Smooth muscle cell (in vitro differentiated cells): ENCODE measurements around the gene ADAM22. TPM values are rescaled to one million over a fixed set of nuclear protein-coding genes. Genes with fewer than 3 reads are reported as not detected.

ENCODE experiments used
- DNase-seq: peaks from one replicate; lab custom pipeline; 2025; ENCODE audit not compliant: unreplicated experiment; lab: John Stamatoyannopoulos, UW
- H2AFZ ChIP-seq: fragments of 200-600 bp; sonication (generic); 2 replicates; pipeline ENCODE4 v1.6.0; 2016; ENCODE audit warnings: antibody characterized with exemption, low read depth, mild to moderate bottlenecking
- H3F3A ChIP-seq: fragments of 200-600 bp; sonication (generic); 2 replicates; pipeline ENCODE4 v1.6.0; 2017; ENCODE audit warnings: antibody characterized with exemption, low read depth
- H3K27ac ChIP-seq: fragments of 200-600 bp; sonication (generic); 2 replicates; pipeline ENCODE4 v1.5.1; 2016; ENCODE audit warnings: low read depth, mild to moderate bottlenecking
- H3K27me3 ChIP-seq: fragments of 200-600 bp; sonication (generic); 2 replicates; pipeline ENCODE4 v1.6.1; 2016; ENCODE audit warnings: low read depth, mild to moderate bottlenecking
- H3K36me3 ChIP-seq: fragments of 200-600 bp; sonication (generic); 2 replicates; pipeline ENCODE4 v1.5.1; 2016; ENCODE audit warnings: low read depth
- H3K4me1 ChIP-seq: fragments of 200-600 bp; sonication (generic); 2 replicates; pipeline ENCODE4 v1.5.1; 2016; ENCODE audit warnings: low read depth
- H3K4me2 ChIP-seq: fragments of 200-600 bp; sonication (generic); 2 replicates; pipeline ENCODE4 v1.6.0; 2016; ENCODE audit warnings: mild to moderate bottlenecking
- H3K4me3 ChIP-seq: fragments of 200-600 bp; sonication (generic); 2 replicates; pipeline ENCODE4 v1.5.1; 2016; ENCODE audit warnings: mild to moderate bottlenecking
- H3K79me2 ChIP-seq: fragments of 200-600 bp; sonication (generic); 2 replicates; pipeline ENCODE4 v1.6.0; 2016; ENCODE audit warnings: low read depth, mild to moderate bottlenecking
- H3K9ac ChIP-seq: fragments of 200-600 bp; sonication (generic); 2 replicates; pipeline ENCODE4 v1.6.0; 2016; ENCODE audit warnings: low read depth
- H3K9me3 ChIP-seq: fragments of 200-600 bp; sonication (generic); replicated peaks from 2 replicates; pipeline ENCODE4 v1.5.1; 2016; ENCODE audit warnings: low read depth
- H4K20me1 ChIP-seq: fragments of 200-600 bp; sonication (generic); 2 replicates; pipeline ENCODE4 v1.6.0; 2016; ENCODE audit warnings: low read depth
- WGBS: methylation state at CpG from one replicate; pipeline ENCODE4 v1.1.7; 2016; ENCODE audit warnings: low lambda C conversion rate; 5-methylcytosine and 5-hydroxymethylcytosine counted together
- polyA plus RNA-seq: library from polyadenylated mRNA; unstranded; fragments of >200 nt; fragmentation: Nextera tagmentation; extraction: Ambion mirVana; gene quantifications from 2 replicates; pipeline ENCODE4 v1.2.1, GENCODE V29; 2016
- total RNA-seq: library from RNA; depleted of rRNA; stranded (reverse); fragments of >200 nt; gene quantifications from 2 replicates; pipeline ENCODE4 v1.2.3, GENCODE V29; 2014
- TF ChIP-seq, protein P1 (sequence below): fragments of 200-600 bp; sonication (generic); IDR thresholded peaks from 2 replicates; pipeline ENCODE4 v1.5.1; 2017; ENCODE audit warnings: borderline replicate concordance, mild to moderate bottlenecking, antibody characterized with exemption; ENCODE audit not compliant: insufficient read depth, poor library complexity, severe bottlenecking

Gene ADAM22
- total and polyA plus RNA-seq, 2 experiments from 2014 or later = 0.10 to 0.22 TPM

DNA sequence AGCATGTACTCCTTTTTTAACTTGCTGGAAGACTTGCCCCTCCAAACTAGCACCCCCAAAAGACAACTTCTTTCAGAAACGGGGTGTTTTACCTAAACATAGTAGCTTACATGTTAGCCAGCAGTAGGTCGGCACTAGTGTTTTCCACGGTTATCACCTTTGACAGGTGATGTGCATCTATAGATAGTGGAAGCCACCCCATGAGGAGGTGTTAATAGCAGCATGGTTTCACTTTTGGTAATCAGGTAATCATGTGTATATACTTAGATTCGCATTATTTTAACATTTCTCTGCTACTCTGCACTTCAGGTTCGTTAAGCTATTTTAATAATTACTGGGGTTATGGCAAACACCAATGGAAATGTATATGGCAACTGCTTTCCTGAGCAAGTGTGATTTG lies 268.2 kb downstream of the ADAM22 start:
- Histone ChIP-seq H3K27ac (no peak overlapping the region), H3K4me3 (no peak overlapping the region), H4K20me1 (no peaks in the 10 kb centered on the region), H3K9me3 (no peaks in the 10 kb centered on the region), H3F3A (no peaks in the 10 kb centered on the region), H3K4me1 (peaks cover 7% of the 10 kb centered on the region), H3K9ac (no peak overlapping the region), H2AFZ (no peak overlapping the region), H3K36me3 (peaks cover 13% of the 10 kb centered on the region), H3K79me2 (no peaks in the 10 kb centered on the region), H3K27me3 (no peaks in the 10 kb centered on the region), H3K4me2 (no peak overlapping the region)
- WGBS = 97% methylated on average over 5 of the region's 5 CpGs
- TF ChIP-seq, protein P1, sequence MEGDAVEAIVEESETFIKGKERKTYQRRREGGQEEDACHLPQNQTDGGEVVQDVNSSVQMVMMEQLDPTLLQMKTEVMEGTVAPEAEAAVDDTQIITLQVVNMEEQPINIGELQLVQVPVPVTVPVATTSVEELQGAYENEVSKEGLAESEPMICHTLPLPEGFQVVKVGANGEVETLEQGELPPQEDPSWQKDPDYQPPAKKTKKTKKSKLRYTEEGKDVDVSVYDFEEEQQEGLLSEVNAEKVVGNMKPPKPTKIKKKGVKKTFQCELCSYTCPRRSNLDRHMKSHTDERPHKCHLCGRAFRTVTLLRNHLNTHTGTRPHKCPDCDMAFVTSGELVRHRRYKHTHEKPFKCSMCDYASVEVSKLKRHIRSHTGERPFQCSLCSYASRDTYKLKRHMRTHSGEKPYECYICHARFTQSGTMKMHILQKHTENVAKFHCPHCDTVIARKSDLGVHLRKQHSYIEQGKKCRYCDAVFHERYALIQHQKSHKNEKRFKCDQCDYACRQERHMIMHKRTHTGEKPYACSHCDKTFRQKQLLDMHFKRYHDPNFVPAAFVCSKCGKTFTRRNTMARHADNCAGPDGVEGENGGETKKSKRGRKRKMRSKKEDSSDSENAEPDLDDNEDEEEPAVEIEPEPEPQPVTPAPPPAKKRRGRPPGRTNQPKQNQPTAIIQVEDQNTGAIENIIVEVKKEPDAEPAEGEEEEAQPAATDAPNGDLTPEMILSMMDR = no peak
- no peak for DNase-seq

DNA sequence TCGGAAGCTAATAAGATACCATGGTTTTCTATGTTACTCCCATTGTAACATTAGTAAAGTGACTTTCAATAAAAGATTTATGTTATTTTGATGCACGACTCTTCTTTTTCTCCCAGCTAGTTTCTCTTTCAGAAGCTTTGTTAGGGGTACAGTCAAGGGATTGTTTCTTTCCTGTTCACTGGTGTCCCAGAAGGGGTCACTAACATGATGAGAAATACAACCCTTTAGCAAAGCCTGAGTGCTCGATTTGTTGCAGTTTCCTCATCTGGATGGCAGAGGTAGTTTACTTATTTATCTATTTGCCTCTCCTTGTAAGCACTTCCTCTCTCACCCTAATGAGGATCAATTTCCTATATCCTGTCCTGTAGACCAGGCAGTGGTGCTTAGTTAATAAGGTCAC lies 268.7 kb downstream of the ADAM22 start:
- no peak overlapping the region for H3K27ac ChIP-seq
- no peaks in the 10 kb centered on the region for H4K20me1 ChIP-seq
- H3K4me1 ChIP-seq = peaks cover 7% of the 10 kb centered on the region
- no peak overlapping the region for H3K9ac ChIP-seq
- peaks cover 13% of the 10 kb centered on the region for H3K36me3 ChIP-seq
- no peak overlapping the region for H3K4me3 ChIP-seq
- DNase-seq = no peak
- TF ChIP-seq, protein P1 = no peak
- no peak overlapping the region for H3K4me2 ChIP-seq
- no peaks in the 10 kb centered on the region for H3K9me3 ChIP-seq
- 94% methylated on average over 3 of the region's 3 CpGs for WGBS
- no peaks in the 10 kb centered on the region for H3F3A ChIP-seq
- no peak overlapping the region for H2AFZ ChIP-seq
- H3K79me2 ChIP-seq = no peaks in the 10 kb centered on the region
- H3K27me3 ChIP-seq = no peaks in the 10 kb centered on the region

DNA sequence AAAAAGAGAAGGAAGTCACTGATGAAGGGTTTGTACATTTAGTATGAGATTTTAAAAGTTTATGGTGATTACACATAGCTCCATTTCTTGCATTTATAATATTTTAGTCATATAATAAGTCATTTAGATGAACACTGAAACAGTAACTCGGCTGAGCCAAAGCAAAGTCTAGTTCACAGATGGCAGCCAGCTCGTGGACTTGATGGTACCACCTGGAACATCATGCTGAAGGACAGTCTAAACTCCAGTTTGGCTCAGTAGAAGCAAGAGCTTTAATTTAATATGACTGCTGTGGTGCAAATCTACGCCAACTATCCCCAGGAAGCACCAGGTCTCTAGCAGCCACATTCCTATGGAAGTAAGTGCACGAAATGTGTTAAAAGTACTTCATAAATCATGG lies 269.4 kb downstream of the ADAM22 start:
- no peak overlapping the region for H3K4me2 ChIP-seq
- no peaks in the 10 kb centered on the region for H4K20me1 ChIP-seq
- no peaks in the 10 kb centered on the region for H3K27me3 ChIP-seq
- H3K79me2 ChIP-seq = no peaks in the 10 kb centered on the region
- no peaks in the 10 kb centered on the region for H3K9me3 ChIP-seq
- no peaks in the 10 kb centered on the region for H3F3A ChIP-seq
- H3K4me1 ChIP-seq = peaks cover 7% of the 10 kb centered on the region
- H2AFZ ChIP-seq = no peak overlapping the region
- no peak for DNase-seq
- no peak overlapping the region for H3K4me3 ChIP-seq
- 94% methylated on average over 4 of the region's 4 CpGs for WGBS
- TF ChIP-seq, protein P1 = no peak
- peaks cover 13% of the 10 kb centered on the region for H3K36me3 ChIP-seq
- H3K9ac ChIP-seq = no peak overlapping the region
- H3K27ac ChIP-seq = no peak overlapping the region

DNA sequence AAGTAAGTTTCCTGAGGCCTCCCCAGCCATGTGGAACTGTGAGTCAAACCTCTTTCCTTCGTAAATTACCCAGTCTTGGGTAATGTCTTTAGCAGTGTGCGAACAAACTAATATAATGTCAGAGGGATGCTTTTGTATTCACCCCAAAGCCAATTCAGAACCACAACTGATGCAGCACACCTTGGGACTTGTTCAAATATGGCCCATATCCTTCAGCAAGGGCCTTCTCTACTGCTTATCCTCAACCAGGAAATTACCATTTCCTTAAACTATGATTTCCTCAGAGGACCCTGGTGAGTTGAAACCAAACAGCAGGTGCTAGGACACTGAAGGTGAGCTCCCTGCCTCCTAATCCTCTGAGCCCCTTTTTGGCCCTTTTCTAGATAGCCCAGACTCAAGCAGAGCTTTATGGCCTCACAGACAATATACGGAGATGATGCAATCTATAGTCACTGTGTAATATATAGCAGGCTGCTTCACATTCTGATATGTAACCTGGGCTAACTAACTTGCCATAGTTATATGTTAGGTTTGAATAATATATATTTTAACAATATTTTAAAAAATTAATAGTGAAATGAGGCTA lies 270.6 kb downstream of the ADAM22 start:
- DNase-seq = no peak
- TF ChIP-seq, protein P1 = no peak
- 93% methylated on average over 3 of the region's 3 CpGs for WGBS

More for the DNA sequence above, 270.6 kb downstream of the ADAM22 start:
- no peak overlapping the region for H3K9ac ChIP-seq
- no peaks in the 10 kb centered on the region for H3K27me3 ChIP-seq
- peaks cover 18% of the 10 kb centered on the region for H3K36me3 ChIP-seq
- H4K20me1 ChIP-seq = no peaks in the 10 kb centered on the region
- no peaks in the 10 kb centered on the region for H3K9me3 ChIP-seq
- H3K79me2 ChIP-seq = no peaks in the 10 kb centered on the region
- H2AFZ ChIP-seq = no peak overlapping the region
- no peaks in the 10 kb centered on the region for H3F3A ChIP-seq
- H3K4me1 ChIP-seq = peaks cover 7% of the 10 kb centered on the region
- no peak overlapping the region for H3K4me3 ChIP-seq
- H3K27ac ChIP-seq = no peak overlapping the region
- no peak overlapping the region for H3K4me2 ChIP-seq
